K562 (cell line): ENCODE measurements around the gene ARHGDIA. TPM values are rescaled to one million over a fixed set of nuclear protein-coding genes. Genes with fewer than 3 reads are reported as not detected.

Source experiments
- ARID1B ChIP-seq: fragments of 450-650 bp; IDR thresholded peaks from 2 replicates; pipeline ENCODE4 v1.6.1; 2016; ENCODE audit warnings: antibody characterized with exemption, mild to moderate bottlenecking, inconsistent platforms
- EP400 ChIP-seq: fragments of 450-650 bp; IDR thresholded peaks from 2 replicates; pipeline ENCODE4 v1.6.1; 2017; ENCODE audit warnings: antibody characterized with exemption, mild to moderate bottlenecking, moderate library complexity
- GABPB1 ChIP-seq: sonication (generic); formaldehyde crosslinking; IDR thresholded peaks from 2 replicates; pipeline ENCODE4 v1.8.0; 2022; ENCODE audit warnings: mild to moderate bottlenecking, missing genetic modification reagents
- ID3 ChIP-seq, 2 experiments: fragments of 250-450 bp in 1 of 2; fragments of 450-650 bp in 1 of 2; sonication (Bioruptor Pico) in 1 of 2; IDR thresholded peaks; 2 replicates each; pipeline versions ENCODE4 v1.6.1 to v1.8.0; 2016 to 2021; ENCODE audit warnings: mild to moderate bottlenecking in 2 of 2, moderate library complexity in 2 of 2, missing compliant biosample characterization in 1 of 2, missing genetic modification characterization in 1 of 2
- KLF1 ChIP-seq: fragments of 450-650 bp; IDR thresholded peaks from 2 replicates; pipeline ENCODE4 v1.6.1; 2016; ENCODE audit warnings: missing genetic modification characterization, missing compliant biosample characterization
- MAZ ChIP-seq, 2 experiments: fragments of 450-650 bp in 1 of 2; sonication (generic) in 1 of 2; formaldehyde crosslinking; IDR thresholded peaks in 1 of 2; conservative IDR thresholded peaks in 1 of 2; 2 replicates each; pipeline versions ENCODE4 v1.4.0 to v1.5.0; 2020; ENCODE audit warnings: mild to moderate bottlenecking in 1 of 2, missing genetic modification reagents in 1 of 2
- MTA1 ChIP-seq: fragments of 450-650 bp; IDR thresholded peaks from 2 replicates; pipeline ENCODE4 v1.6.1; 2017; ENCODE audit warnings: borderline replicate concordance
- RAD21 ChIP-seq, 2 experiments: fragments of 250-450 bp in 1 of 2; fragments of 450-650 bp in 1 of 2; sonication (Bioruptor Pico) in 1 of 2; formaldehyde crosslinking in 1 of 2; IDR thresholded peaks in 1 of 2; conservative IDR thresholded peaks in 1 of 2; 2 replicates each; pipeline versions ENCODE4 v1.4.0 to v1.8.0; 2020 to 2022; ENCODE audit warnings: mild to moderate bottlenecking in 2 of 2, moderate library complexity in 1 of 2
- RBFOX2 ChIP-seq: fragments of 200-400 bp; formaldehyde crosslinking; IDR thresholded peaks from 2 replicates; pipeline ENCODE4 v1.6.1; 2017; ENCODE audit warnings: low read depth, mild to moderate bottlenecking, low read length, moderate library complexity
- SP2 ChIP-seq: IDR thresholded peaks from 2 replicates; pipeline ENCODE4 v1.6.1; 2011; ENCODE audit warnings: mild to moderate bottlenecking, low read depth, low read length, moderate library complexity; ENCODE audit not compliant: poor library complexity, severe bottlenecking; ENCODE audit errors: extremely low read depth
- STAT6 ChIP-seq: sonication (generic); formaldehyde crosslinking; IDR thresholded peaks from 2 replicates; pipeline ENCODE4 v1.8.1; 2023; ENCODE audit warnings: mild to moderate bottlenecking, missing genetic modification reagents
- TCF3 ChIP-seq: sonication (generic); formaldehyde crosslinking; IDR thresholded peaks from 2 replicates; pipeline ENCODE4 v1.4.0; 2020; ENCODE audit warnings: mild to moderate bottlenecking, missing genetic modification reagents
- ZBTB7A ChIP-seq: IDR thresholded peaks from 2 replicates; pipeline ENCODE4 v1.6.1; 2011; ENCODE audit warnings: low read depth, mild to moderate bottlenecking, low read length, moderate library complexity, borderline replicate concordance; ENCODE audit not compliant: control insufficient read depth
- ZNF121 ChIP-seq: sonication (generic); formaldehyde crosslinking; conservative IDR thresholded peaks from 2 replicates; pipeline ENCODE4 v1.8.0; 2022; ENCODE audit warnings: missing genetic modification reagents
- ZNF764 ChIP-seq: fragments of 250-450 bp; sonication (Bioruptor Pico); IDR thresholded peaks from 2 replicates; pipeline ENCODE4 v1.4.0; 2020; ENCODE audit warnings: low read depth, mild to moderate bottlenecking, moderate library complexity
- polyA plus RNA-seq, 8 experiments: library from polyadenylated mRNA; depleted of rRNA in 4 of 8; stranded (reverse) in 5 of 8; unstranded in 3 of 8; fragments of >200 nt; fragmentation: Nextera tagmentation in 2 of 8; fragmentation: Illumina TruSeq in 1 of 8; extraction: Ambion mirVana in 2 of 8; extraction: Trizol in 1 of 8; gene quantifications; 2 replicates each; pipeline versions ENCODE4 v1.2.1 to v1.2.3, GENCODE V29; 2011 to 2014; ENCODE audit warnings: inconsistent platforms in 1 of 8, missing spikeins in 1 of 8
- total RNA-seq, 7 experiments: library from RNA; depleted of rRNA in 6 of 7; stranded (reverse); fragments of >200 nt in 6 of 7; fragmentation: Illumina TruSeq in 2 of 7; extraction: Trizol in 2 of 7; gene quantifications; 2 replicates each; pipeline versions ENCODE4 v1.2.1 to v1.2.3, GENCODE V29; 2011 to 2021; ENCODE audit warnings: low replicate concordance in 1 of 7
- TF ChIP-seq, protein P1 (sequence below): fragments of 450-650 bp; IDR thresholded peaks from 2 replicates; pipeline ENCODE4 v1.6.1; 2016; ENCODE audit warnings: antibody characterized with exemption
- TF ChIP-seq, protein P2 (sequence below): sonication (generic); formaldehyde crosslinking; IDR thresholded peaks from 2 replicates; pipeline ENCODE4 v1.4.0; 2020; ENCODE audit warnings: mild to moderate bottlenecking, missing genetic modification reagents

Gene ARHGDIA
- total and polyA plus RNA-seq, 9 of the 15 experiments (the other 6 are each of a cell fraction or from before 2014, with no cell fraction given) = 9.6 to 340 (median 97.6) TPM

DNA sequence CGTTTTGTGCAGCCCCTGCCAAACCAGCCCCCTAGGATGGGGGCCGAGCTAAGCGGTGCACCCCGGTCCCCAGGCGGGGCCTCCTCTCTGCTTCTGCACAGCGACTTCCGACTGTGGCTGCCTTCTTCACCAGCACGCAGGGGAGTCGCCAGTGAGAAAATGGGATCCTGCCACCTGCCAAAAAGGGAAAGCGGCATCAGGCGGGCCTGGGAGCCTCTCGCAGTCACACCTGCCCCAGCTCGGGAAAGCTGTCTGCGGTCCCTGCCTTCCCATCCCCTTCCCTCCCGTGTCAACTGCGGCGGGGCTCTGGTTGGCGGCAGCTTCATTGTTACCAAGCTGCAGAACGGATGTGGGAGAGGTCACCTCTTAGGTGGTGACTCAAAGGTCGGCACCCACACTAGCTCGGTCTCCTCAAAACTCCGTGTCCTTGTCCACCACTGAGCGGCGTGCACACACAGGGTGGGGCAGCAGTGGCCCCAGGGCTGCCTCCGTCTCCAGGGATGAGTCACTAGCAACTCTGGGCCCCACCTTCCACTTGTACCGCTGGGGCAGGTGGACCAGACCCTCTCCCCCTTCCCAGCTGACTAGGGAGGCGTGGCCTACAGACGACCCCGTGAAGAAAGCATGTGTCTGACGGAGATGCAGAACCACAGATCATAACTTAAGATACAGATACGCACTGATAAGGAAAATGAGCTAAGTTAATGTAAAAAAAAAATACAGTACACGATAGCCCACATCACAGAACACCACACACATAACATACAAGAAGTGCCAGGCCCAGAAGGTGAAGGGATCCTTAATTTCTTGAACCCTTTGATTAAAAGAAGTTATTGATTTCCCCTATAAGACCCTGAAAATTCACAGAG lies 41.5 kb upstream of the ARHGDIA start (continued):
- TF ChIP-seq ZNF764 (no peak), SP2 (no peak), KLF1 (0 out of 2 replicates have a peak, but pooled peaks have one; percentile 26), ZNF121 (CRISPR knock-in tag) (peak; percentile 93), EP400 (peak; percentile 29), RAD21 (CRISPR knock-in tag; conservative IDR thresholded peaks at IDR 0.05 in 1 of 2, IDR thresholded peaks at IDR 0.05 in 1 of 2) (peak; percentile 33 to 75; a peak in 3 of 4 replicates), GABPB1 (peak; percentile 78), STAT6 (CRISPR knock-in tag) (0 out of 2 replicates have a peak, but pooled peaks have one; percentile 54), ID3 (CRISPR knock-in tag; IDR thresholded peaks at IDR 0.05) (no peak), ID3 (tag; IDR thresholded peaks at IDR 0.05) (0 out of 2 replicates have a peak, but pooled peaks have one; percentile 46), MAZ (CRISPR knock-in tag; conservative IDR thresholded peaks at IDR 0.05 in 1 of 2, IDR thresholded peaks at IDR 0.05 in 1 of 2) (peak; percentile 61 to 77; a peak in 3 of 4 replicates), MTA1 (peak; percentile 61; the same call in 1 of the 2 replicates), TCF3 (CRISPR knock-in tag) (0 out of 2 replicates have a peak, but pooled peaks have one; percentile 39), ZBTB7A (peak; percentile 84), RBFOX2 (peak; percentile 49; the same call in 1 of the 2 replicates), ARID1B (peak; percentile 65)
- TF ChIP-seq, protein P1, sequence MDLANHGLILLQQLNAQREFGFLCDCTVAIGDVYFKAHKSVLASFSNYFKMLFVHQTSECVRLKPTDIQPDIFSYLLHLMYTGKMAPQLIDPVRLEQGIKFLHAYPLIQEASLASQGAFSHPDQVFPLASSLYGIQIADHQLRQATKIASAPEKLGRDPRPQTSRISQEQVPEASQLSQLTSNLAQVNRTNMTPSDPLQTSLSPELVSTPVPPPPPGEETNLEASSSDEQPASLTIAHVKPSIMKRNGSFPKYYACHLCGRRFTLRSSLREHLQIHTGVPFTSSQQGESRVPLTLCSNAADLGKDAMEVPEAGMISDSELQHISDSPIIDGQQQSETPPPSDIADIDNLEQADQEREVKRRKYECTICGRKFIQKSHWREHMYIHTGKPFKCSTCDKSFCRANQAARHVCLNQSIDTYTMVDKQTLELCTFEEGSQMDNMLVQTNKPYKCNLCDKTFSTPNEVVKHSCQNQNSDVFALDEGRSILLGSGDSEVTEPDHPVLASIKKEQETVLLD = peak; percentile 62; the same call in 1 of the 2 replicates
- TF ChIP-seq, protein P2, sequence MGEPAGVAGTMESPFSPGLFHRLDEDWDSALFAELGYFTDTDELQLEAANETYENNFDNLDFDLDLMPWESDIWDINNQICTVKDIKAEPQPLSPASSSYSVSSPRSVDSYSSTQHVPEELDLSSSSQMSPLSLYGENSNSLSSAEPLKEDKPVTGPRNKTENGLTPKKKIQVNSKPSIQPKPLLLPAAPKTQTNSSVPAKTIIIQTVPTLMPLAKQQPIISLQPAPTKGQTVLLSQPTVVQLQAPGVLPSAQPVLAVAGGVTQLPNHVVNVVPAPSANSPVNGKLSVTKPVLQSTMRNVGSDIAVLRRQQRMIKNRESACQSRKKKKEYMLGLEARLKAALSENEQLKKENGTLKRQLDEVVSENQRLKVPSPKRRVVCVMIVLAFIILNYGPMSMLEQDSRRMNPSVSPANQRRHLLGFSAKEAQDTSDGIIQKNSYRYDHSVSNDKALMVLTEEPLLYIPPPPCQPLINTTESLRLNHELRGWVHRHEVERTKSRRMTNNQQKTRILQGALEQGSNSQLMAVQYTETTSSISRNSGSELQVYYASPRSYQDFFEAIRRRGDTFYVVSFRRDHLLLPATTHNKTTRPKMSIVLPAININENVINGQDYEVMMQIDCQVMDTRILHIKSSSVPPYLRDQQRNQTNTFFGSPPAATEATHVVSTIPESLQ (CRISPR knock-in tag) = peak; percentile 55; the same call in 1 of the 2 replicates
- TF ChIP-seq, all 486 proteins: peak for 67
